RWPE1 (cell line): ENCODE results near the gene COLEC12.

Source experiments
- CTCF ChIA-PET: fragments of 350-600 bp; sonication (Branson Sonifier 250); formaldehyde crosslinking; extraction: SDS; loops from one replicate; lab custom pipeline; 2021; lab: Yijun Ruan, JAX
- POLR2A ChIA-PET: fragments of 400-600 bp; formaldehyde crosslinking; extraction: SDS; loops from one replicate; lab custom pipeline; 2020; ENCODE audit warnings: antibody characterized with exemption; ENCODE audit not compliant: low non-redundant PET; lab: Yijun Ruan, JAX
- DNase-seq: peaks from one replicate; pipeline ENCODE4 v3.0.0; 2012; ENCODE audit warnings: low spot score
- H3K27ac ChIP-seq: fragments of 450-650 bp; 2 replicates; pipeline ENCODE4 v1.5.1; 2017
- TF ChIP-seq, protein P1 (sequence below): fragments of 450-650 bp; conservative IDR thresholded peaks from 2 replicates; pipeline ENCODE4 v1.5.1; 2017; ENCODE audit warnings: low read depth, mild to moderate bottlenecking

Gene COLEC12

GRCh38 chr18:438571-438970, 61.9 kb downstream of the COLEC12 start:
- no peak for DNase-seq
- TF ChIP-seq, protein P1, sequence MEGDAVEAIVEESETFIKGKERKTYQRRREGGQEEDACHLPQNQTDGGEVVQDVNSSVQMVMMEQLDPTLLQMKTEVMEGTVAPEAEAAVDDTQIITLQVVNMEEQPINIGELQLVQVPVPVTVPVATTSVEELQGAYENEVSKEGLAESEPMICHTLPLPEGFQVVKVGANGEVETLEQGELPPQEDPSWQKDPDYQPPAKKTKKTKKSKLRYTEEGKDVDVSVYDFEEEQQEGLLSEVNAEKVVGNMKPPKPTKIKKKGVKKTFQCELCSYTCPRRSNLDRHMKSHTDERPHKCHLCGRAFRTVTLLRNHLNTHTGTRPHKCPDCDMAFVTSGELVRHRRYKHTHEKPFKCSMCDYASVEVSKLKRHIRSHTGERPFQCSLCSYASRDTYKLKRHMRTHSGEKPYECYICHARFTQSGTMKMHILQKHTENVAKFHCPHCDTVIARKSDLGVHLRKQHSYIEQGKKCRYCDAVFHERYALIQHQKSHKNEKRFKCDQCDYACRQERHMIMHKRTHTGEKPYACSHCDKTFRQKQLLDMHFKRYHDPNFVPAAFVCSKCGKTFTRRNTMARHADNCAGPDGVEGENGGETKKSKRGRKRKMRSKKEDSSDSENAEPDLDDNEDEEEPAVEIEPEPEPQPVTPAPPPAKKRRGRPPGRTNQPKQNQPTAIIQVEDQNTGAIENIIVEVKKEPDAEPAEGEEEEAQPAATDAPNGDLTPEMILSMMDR: no peak
- no peak overlapping the region for H3K27ac ChIP-seq
- ChIA-PET POLR2A (no interaction called here), CTCF (interaction anchor here (0.5 kb wide), 1 partner anchor 17 kb away, joined by 3 read pairs; no protein-coding TSS in a partner anchor)

DNA sequence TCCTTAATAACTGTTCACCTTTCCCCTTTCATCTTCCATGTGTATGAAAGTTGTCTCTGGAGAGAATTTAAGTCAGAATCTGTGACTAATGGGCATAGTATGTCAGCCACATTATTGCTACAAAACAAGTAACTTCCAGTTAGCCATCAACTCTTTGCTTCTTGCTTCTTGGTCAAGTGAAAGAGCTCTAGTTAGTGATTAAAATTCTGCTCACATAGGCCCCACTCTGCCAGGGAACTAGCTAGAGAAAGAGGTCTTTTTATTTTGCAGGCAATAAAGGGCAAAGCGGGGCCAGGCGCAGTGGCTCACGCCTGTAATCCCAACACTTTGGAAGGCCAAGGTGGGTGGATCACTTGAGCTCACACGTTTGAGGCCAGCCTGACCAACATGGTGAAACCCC, 64.6 kb downstream of the COLEC12 start:
- POLR2A ChIA-PET: no interaction called here
- H3K27ac ChIP-seq: no peak overlapping the region
- CTCF ChIA-PET: interaction anchor here (0.6 kb wide), 1 partner anchor 26 kb away, joined by 3 read pairs; no protein-coding TSS in a partner anchor
- TF ChIP-seq, protein P1: no peak
- no peak for DNase-seq

GRCh38 chr18:434410-434809, 66.1 kb downstream of the COLEC12 start:
- DNase-seq: no peak
- TF ChIP-seq, protein P1: no peak
- H3K27ac ChIP-seq: no peak overlapping the region
- ChIA-PET CTCF (interaction anchor here (0.6 kb wide), 1 partner anchor 67 kb away, joined by 7 read pairs; no protein-coding TSS in a partner anchor), POLR2A (no interaction called here)

GRCh38 chr18:433960-434359, 66.5 kb downstream of the COLEC12 start:
- TF ChIP-seq, protein P1: no peak
- H3K27ac ChIP-seq: no peak overlapping the region
- ChIA-PET CTCF (interaction anchor here (0.6 kb wide), 1 partner anchor 186 kb away, joined by 3 read pairs; no protein-coding TSS in a partner anchor), POLR2A (no interaction called here)
- no peak for DNase-seq

DNA sequence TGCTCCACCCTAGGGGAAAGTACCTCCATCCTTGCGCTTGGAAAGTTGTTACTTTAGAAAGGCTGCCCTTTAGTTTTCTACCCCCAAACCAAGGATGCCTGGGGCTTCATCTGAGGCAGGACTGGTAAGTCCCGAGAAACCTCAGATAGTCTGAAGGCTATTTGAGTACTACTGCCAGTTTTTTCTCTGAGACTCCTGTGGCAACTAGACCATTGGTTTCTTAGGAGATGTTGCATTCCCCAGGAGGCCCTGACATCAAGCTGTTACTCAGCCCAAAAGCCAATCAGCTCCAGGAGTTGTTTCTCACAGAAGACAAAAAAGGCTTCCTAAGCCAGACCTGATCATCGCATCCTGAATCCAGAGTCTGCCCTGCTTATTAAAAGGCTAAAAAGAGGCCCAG, 67.2 kb downstream of the COLEC12 start:
- ChIA-PET POLR2A (no interaction called here), CTCF (interaction anchor here (0.6 kb wide), 1 partner anchor 187 kb away, joined by 3 read pairs; no protein-coding TSS in a partner anchor)
- H3K27ac ChIP-seq: no peak overlapping the region
- TF ChIP-seq, protein P1: no peak
- no peak for DNase-seq

DNA sequence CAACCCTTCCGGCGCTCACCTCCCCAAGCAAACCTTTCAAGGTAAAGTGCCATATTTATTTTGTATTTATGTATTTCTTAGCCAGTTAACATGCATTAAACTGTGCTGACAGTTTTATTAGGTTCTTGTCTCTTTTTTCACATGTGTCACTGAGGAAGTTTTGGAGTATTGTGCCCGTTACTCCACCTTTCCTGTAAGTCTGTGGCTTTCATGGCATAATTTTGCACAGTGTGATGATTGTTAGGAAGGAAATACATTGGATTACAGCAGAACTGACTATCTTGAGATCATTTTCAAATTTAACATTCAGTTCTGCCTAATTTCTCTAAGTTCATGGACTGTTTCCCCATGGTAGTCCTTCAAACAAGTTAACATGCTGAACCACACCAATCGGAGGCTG, 67.7 kb downstream of the COLEC12 start:
- ChIA-PET CTCF (no interaction called here), POLR2A (no interaction called here)
- TF ChIP-seq, protein P1: no peak
- no peak for DNase-seq
- no peak overlapping the region for H3K27ac ChIP-seq
